Fibroblast of the aortic adventitia (primary cell): ENCODE results near the gene DMRTC2. TPM values are rescaled to one million over a fixed set of nuclear protein-coding genes. Genes with fewer than 3 reads are reported as not detected.

ENCODE experiments used
- DNase-seq: peaks from one replicate; pipeline ENCODE4 v3.0.0-alpha.2; 2010; ENCODE audit warnings: low read depth
- H3K4me3 ChIP-seq: 2 replicates; pipeline ENCODE4 v1.5.1; 2011; ENCODE audit warnings: low read depth, mild to moderate bottlenecking, control low read depth, low read length, moderate library complexity
- total RNA-seq: library from RNA; depleted of rRNA; stranded (reverse); fragments of >200 nt; gene quantifications from 2 replicates; pipeline ENCODE4 v1.2.3, GENCODE V29; 2012; ENCODE audit warnings: low replicate concordance
- TF ChIP-seq, protein P1 (sequence below): IDR thresholded peaks from 2 replicates; pipeline ENCODE4 v1.5.1; 2011; ENCODE audit warnings: mild to moderate bottlenecking, low read length, control low read depth, inconsistent platforms; ENCODE audit not compliant: insufficient read depth

DMRTC2 gene
- total RNA-seq, 1 donor = not detected

GRCh38 chr19:41804336-41804735, 40.5 kb upstream of the DMRTC2 start:
- TF ChIP-seq, protein P1, sequence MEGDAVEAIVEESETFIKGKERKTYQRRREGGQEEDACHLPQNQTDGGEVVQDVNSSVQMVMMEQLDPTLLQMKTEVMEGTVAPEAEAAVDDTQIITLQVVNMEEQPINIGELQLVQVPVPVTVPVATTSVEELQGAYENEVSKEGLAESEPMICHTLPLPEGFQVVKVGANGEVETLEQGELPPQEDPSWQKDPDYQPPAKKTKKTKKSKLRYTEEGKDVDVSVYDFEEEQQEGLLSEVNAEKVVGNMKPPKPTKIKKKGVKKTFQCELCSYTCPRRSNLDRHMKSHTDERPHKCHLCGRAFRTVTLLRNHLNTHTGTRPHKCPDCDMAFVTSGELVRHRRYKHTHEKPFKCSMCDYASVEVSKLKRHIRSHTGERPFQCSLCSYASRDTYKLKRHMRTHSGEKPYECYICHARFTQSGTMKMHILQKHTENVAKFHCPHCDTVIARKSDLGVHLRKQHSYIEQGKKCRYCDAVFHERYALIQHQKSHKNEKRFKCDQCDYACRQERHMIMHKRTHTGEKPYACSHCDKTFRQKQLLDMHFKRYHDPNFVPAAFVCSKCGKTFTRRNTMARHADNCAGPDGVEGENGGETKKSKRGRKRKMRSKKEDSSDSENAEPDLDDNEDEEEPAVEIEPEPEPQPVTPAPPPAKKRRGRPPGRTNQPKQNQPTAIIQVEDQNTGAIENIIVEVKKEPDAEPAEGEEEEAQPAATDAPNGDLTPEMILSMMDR = no peak
- H3K4me3 ChIP-seq = no peak overlapping the region
- no peak for DNase-seq

DNA sequence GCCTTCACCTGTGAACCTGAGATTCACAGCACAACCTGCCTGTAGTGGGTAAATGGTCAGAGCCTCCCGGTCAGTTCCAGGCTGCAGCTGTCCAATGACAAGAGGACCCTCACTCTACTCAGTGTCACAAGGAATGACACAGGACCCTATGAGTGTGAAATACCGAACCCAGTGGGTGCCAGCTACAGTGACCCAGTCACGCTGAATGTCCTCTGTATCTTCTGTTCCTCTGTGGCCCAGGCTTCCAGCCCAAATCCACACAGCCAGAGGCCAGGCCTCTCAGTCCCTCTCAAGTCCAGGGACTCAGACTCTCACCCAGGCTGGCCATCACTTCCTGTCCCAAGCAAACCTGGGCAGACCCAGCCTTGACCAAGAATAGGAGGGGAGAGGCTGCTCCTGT, 37.7 kb upstream of the DMRTC2 start:
- no peak overlapping the region for H3K4me3 ChIP-seq
- TF ChIP-seq, protein P1 = no peak
- no peak for DNase-seq

DNA sequence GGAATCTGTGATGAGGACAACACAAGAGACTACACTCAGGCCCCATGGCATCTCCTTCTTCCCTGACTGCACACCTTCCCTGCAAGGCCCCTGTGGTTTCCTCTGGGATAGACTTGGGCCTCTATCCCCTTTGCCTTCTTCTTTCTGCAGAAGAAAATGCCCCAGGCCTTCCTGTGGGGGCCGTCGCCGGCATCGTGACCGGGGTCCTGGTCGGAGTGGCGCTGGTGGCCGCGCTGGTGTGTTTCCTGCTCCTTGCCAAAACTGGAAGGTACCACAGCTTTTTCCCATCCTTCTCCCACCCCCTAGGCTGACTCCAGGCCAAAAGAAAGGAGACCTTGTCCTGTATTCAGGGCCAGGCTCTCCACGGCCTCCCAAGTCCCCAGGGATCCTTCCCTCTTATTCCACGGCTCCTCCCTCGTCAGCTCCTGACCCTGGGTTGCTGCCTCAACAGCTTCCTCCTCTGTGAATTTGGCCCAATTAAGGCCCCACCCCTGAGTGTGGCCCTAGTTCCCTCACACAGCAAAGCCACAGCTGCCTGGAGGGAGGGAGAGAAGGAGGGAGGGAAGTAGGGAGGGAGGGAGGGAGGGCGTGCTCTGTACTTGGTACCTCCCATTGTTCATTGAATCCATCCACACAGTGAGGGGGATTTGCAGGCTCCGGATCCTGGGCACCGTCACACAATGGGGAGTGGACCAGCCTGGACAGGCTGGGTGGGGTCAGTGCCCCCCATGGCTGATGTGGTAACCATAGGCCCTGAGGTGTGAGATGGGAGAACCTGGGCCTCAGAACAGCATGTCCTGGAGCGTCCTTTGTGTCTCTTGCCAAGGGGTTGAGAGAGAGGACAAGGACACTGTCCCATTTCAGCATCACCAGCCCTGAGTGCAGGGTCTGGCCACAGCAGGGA, 35.9 kb upstream of the DMRTC2 start:
- TF ChIP-seq, protein P1 = no peak
- DNase-seq = no peak
- no peak overlapping the region for H3K4me3 ChIP-seq

DNA sequence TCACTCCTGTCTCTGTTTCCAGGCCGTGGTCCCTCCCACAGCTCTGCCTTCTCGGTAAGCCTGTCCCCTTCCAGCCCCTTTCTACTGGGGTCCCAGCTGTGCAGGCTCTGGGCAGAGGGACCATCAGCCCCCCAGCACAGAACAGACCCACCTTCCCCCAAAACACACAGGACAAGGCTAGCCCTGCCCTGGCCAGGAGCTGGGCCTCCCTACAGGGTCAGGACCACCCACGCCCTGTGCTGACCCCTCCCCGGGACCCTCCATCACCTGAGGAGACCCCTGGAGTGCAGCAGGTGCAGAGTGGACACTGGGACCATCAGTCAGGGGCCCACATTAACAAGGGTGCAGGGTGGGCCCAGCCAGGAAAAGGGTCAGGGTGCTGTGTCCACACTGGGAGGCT, 34.5 kb upstream of the DMRTC2 start:
- no peak for DNase-seq
- TF ChIP-seq, protein P1 = no peak
- H3K4me3 ChIP-seq = no peak overlapping the region

GRCh38 chr19:41811036-41811435, 33.8 kb upstream of the DMRTC2 start:
- TF ChIP-seq, protein P1 = no peak
- no peak overlapping the region for H3K4me3 ChIP-seq
- DNase-seq = no peak

- TF ChIP-seq, protein P1 = no peak
- DNase-seq = no peak
- H3K4me3 ChIP-seq = no peak overlapping the region
Observed at GRCh38 chr19:41811981-41812380, 32.9 kb upstream of the DMRTC2 start.
